Measurements from ENCODE around the gene HYAL3.

Gene HYAL3

DNA sequence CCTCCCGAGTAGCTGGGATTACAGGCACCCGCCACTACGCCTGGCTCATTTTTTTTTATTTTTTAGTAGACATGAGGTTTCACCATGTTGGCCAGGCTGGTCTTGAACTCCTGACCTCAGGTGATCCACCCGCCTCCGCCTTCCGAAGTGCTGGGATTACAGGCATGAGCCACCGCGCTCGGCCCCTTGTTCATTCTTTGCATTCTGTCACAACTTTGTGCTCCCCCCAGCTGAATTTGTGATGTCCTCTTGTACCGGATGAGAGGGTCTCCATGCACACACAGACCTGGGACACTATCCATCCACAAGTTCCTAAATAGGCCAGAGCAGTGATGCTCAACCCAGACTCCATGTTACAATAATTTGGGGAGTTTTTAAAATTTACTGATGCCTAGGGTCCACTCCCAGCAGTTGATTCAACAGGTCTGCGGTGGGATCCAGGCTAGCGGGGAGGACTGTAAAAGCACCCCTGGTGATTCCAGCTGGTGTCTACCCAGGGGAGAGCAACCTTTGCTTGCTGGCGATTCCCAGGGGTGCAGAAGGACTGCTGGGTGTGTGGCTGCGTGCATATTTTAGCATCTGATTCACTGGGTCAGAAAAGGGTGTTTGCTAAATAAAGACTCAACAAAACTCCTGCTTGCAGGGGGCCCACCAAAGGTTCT is 40.4 kb upstream of the HYAL3 start:
- Histone ChIP-seq H3K36me3 (ENCODE audit: insufficient read depth, low read length) (no peaks in the 10 kb centered on the region), H3K4me3 (ENCODE audit: low read length) (peak overlapping the region; percentile 57)

DNA sequence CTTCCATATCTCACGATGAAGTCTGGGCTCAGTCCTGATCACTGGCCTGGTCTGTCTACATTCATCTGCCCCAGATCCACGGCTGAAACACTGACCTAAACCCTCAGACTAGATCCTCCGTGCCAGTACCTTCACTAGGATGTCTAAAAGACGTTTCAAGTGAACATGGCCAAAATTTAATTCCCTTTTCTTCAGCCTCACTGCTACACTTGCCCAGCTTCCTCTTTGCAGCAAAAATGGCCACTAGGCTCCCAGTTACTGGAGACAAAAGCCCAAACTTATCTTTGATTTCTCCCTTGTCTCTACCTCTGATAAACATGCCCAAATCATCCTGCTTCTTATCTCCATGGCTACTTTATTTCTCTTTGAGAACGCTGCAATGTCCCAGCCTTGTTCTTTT is 39.8 kb upstream of the HYAL3 start:
- no peaks in the 10 kb centered on the region for H3K9me3 ChIP-seq (ENCODE audit: insufficient read depth, low read depth, low read length)
- WGBS, result 91% methylated on average over 5 of the region's 5 CpGs
- H3K27me3 ChIP-seq (ENCODE audit: insufficient read depth, low read length), result peaks cover 52% of the 10 kb centered on the region
- 0 out of 2 replicates have a peak, but pooled peaks cover 12% of the 10 kb centered on the region for H3K4me1 ChIP-seq (ENCODE audit: insufficient read depth, low read length)
- no peak overlapping the region for H3K9ac ChIP-seq (ENCODE audit: low read depth, low read length)
- H3K36me3 ChIP-seq (ENCODE audit: insufficient read depth, low read length), result 0 out of 2 replicates have a peak, but pooled peaks cover under 1% of the 10 kb centered on the region
- H3K27ac ChIP-seq (ENCODE audit: low read depth, low read length), result no peak overlapping the region
- H3K4me3 ChIP-seq (ENCODE audit: low read length), result no peak overlapping the region

More for the DNA sequence above, 40.4 kb upstream of the HYAL3 start:
- peaks cover 54% of the 10 kb centered on the region for H3K27me3 ChIP-seq (ENCODE audit: insufficient read depth, low read length)
- no peaks in the 10 kb centered on the region for H3K9me3 ChIP-seq (ENCODE audit: insufficient read depth, low read depth, low read length)
- 0 out of 2 replicates have a peak, but pooled peaks cover 12% of the 10 kb centered on the region for H3K4me1 ChIP-seq (ENCODE audit: insufficient read depth, low read length)
- no peak overlapping the region for H3K9ac ChIP-seq (ENCODE audit: low read depth, low read length)
- H3K27ac ChIP-seq (ENCODE audit: low read depth, low read length), result no peak overlapping the region
- 88% methylated on average over 14 of the region's 14 CpGs for WGBS

DNA sequence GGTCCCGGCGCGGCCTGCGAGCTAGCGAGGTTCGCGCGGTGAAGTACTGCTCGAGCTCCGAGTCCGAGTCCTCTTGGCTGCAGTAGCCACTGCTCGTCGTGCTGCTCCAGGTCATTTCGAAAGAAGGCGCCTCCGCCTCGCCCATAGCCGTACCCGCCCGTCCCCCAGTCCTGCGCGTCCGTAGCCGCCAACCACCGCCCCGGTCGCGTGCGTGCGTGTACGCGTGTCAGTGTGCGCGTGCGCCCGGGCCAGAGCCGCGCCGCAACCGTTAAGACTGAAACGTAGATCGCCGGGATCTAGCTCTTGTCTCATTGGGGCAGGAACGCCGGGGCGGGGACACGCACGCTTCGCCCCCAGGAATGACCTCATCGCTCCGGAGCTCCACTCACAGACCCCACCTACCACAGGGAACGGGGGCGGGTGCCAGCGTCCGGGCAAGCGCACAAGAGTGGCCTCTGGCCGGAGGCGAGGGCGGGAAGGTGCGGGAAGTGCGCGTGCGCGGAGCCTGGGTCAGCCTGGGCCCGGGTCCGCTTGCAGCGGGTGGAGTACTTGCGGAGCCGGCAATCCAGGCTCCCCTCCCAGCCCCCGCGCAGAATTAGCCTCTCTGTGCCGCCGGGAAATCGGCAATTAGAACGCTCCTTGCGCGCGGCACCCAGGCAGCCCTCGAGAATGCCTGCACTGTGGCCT is 38.1 kb upstream of the HYAL3 start:
- H3K36me3 ChIP-seq (ENCODE audit: insufficient read depth, low read length), result peaks cover 7% of the 10 kb centered on the region
- H3K4me1 ChIP-seq (ENCODE audit: insufficient read depth, low read length), result 0 out of 2 replicates have a peak, but pooled peaks cover 12% of the 10 kb centered on the region
- under 1% methylated on average over 79 of the region's 79 CpGs for WGBS
- no peaks in the 10 kb centered on the region for H3K9me3 ChIP-seq (ENCODE audit: insufficient read depth, low read depth, low read length)
- peak overlapping the region; percentile 85 for H3K4me3 ChIP-seq (ENCODE audit: low read length)
- H3K9ac ChIP-seq (ENCODE audit: low read depth, low read length), result peak overlapping the region; percentile 82
- H3K27me3 ChIP-seq (ENCODE audit: insufficient read depth, low read length), result peaks cover 43% of the 10 kb centered on the region
- peak overlapping the region; percentile 91; the same call in 1 of the 2 replicates for H3K27ac ChIP-seq (ENCODE audit: low read depth, low read length)

DNA sequence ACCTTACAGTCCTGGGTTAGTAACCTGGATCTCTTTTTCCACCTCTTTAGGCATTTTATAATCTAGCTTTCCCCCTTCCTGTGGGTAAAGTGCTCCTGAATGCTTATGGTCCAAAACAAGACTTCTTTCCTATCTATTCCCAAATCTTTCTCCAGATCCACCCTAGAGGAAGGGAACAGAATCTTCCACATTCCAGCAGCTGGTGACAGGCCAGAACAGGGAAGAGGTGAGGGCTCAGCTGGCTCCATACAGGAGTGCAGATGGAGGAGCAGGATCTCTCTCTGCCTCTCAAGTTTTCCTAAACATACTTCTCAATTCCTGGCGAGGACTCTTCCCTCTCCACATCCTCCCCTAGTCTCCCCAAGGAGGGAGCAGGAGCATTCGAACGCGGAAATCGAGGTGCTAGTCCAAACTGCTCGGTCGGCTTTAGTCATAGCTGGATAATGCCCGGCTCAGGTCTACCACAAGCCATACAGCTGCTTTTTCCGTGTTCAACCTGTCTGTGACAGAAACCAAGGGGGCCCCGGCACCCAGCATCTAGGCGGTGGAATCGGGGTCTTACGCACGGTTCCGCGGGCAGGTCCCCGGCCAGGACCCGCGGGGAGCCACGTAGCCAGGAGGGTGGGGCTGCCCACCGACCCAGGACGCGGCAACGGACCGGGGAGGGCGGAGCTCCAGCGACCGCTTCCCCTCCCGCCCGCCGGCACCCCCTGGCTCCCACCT is 37.4 kb upstream of the HYAL3 start:
- H3K9ac ChIP-seq (ENCODE audit: low read depth, low read length), result peak overlapping the region; percentile 82
- H3K4me3 ChIP-seq (ENCODE audit: low read length), result peak overlapping the region; percentile 85
- H3K27me3 ChIP-seq (ENCODE audit: insufficient read depth, low read length), result peaks cover 36% of the 10 kb centered on the region
- H3K9me3 ChIP-seq (ENCODE audit: insufficient read depth, low read depth, low read length), result no peaks in the 10 kb centered on the region
- peak overlapping the region; percentile 91; the same call in 1 of the 2 replicates for H3K27ac ChIP-seq (ENCODE audit: low read depth, low read length)
- H3K36me3 ChIP-seq (ENCODE audit: insufficient read depth, low read length), result peaks cover 14% of the 10 kb centered on the region
- H3K4me1 ChIP-seq (ENCODE audit: insufficient read depth, low read length), result 0 out of 2 replicates have a peak, but pooled peaks cover 12% of the 10 kb centered on the region
- 1% methylated on average over 31 of the region's 31 CpGs for WGBS

DNA sequence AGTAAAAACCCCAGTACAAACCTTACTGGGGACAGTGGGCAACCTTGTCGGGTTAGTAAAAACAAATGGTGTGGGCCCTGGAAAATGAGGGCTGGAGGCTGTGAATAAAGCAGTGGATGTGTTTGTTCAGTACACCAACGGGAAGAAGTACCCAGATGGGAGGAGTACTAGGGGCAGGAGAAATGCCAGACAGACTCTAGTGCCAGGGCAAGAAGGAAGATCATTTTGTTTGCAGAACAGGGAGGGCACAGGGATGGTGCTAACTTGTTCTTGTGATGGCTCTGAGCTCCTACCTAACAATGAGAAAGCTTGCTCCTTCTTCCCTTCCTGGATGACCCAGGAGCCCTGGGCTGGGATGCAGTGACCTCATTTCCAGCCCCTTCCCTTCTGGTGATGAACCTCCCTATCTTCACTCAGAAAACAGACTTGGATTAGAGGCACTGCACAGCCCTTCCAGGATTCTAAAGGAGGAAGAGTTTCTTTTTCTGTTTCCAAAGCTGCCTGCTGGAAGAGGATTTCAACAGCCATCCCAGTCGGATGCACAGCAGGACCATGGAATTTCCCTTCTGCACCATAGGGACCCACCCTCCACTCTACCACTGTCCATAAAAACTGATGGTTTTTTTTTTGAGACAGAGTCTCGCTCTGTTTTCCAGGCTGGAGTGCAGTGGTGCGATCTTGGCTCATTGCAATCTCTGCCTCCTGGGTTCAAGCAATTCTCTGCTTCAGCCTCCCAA is 35.3 kb upstream of the HYAL3 start:
- Histone ChIP-seq H3K9me3 (ENCODE audit: insufficient read depth, low read depth, low read length) (no peaks in the 10 kb centered on the region), H3K9ac (ENCODE audit: low read depth, low read length) (no peak overlapping the region), H3K27me3 (ENCODE audit: insufficient read depth, low read length) (peaks cover 15% of the 10 kb centered on the region), H3K4me3 (ENCODE audit: low read length) (no peak overlapping the region), H3K4me1 (ENCODE audit: insufficient read depth, low read length) (0 out of 2 replicates have a peak, but pooled peaks cover 6% of the 10 kb centered on the region), H3K27ac (ENCODE audit: low read depth, low read length) (no peak overlapping the region), H3K36me3 (ENCODE audit: insufficient read depth, low read length) (peaks cover 35% of the 10 kb centered on the region)
- WGBS, result 90% methylated on average over 5 of the region's 5 CpGs

DNA sequence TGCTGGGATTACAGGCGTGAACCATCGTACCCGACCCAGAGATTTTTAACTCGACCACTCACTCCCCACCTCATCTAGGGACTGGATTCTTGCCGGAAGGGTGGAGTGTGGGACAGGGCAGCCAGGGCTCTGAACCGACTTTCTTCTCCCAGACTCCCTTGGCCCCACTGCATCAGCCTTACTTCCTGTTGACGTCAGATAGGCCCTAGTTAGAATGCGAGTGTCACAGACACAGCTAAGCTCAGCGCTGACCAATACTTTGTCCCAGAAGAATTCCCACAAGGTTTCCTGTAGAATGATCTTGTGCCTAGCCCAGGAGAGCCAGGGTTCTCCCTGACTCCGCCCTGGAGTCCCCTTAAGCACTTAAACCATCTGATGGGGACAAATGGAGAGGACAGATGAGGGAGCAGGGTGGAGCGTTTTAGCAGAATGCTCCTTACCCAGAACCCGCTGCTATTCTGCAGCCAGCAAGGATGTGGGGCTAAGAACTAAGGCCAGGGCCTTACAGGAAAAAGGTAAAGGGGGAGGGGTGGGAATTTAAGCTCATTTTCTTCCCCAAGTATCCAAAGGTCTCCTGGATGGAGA is 34.6 kb upstream of the HYAL3 start:
- Histone ChIP-seq H3K4me3 (ENCODE audit: low read length) (no peak overlapping the region), H3K36me3 (ENCODE audit: insufficient read depth, low read length) (peaks cover 38% of the 10 kb centered on the region), H3K27me3 (ENCODE audit: insufficient read depth, low read length) (peaks cover 8% of the 10 kb centered on the region), H3K4me1 (ENCODE audit: insufficient read depth, low read length) (0 out of 2 replicates have a peak, but pooled peaks cover 6% of the 10 kb centered on the region), H3K9me3 (ENCODE audit: insufficient read depth, low read depth, low read length) (no peaks in the 10 kb centered on the region), H3K27ac (ENCODE audit: low read depth, low read length) (no peak overlapping the region), H3K9ac (ENCODE audit: low read depth, low read length) (no peak overlapping the region)
- 92% methylated on average over 12 of the region's 12 CpGs for WGBS

DNA sequence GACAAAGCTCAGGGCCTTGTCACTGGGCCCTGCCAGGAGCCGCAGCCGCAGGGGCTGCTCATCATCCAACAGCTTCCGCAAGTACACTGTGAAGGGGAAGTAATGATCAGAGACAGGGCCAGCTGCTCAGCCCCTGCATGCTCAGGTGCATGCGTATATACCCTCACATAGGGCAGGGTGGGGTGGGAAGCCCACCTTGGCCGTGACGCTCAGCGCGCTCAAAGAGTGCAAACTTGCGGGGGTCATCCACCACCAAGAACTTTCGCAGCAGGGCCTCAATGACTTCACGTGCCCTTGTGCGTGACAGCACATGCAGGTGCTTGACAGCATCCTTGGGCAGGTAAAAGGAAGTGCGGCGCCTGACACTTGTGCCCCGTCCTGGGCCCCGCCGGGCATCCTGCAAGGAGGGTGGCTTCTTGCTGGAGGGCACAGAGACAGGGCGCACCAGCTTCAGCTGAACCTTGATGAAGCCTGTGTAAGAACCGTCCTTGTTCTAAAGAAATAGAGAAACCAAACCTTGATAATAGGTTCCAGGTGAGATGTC is 32.2 kb upstream of the HYAL3 start:
- Histone ChIP-seq H3K4me1 (ENCODE audit: insufficient read depth, low read length) (0 out of 2 replicates have a peak, but pooled peaks cover 6% of the 10 kb centered on the region), H3K4me3 (ENCODE audit: low read length) (no peak overlapping the region), H3K27ac (ENCODE audit: low read depth, low read length) (no peak overlapping the region), H3K36me3 (ENCODE audit: insufficient read depth, low read length) (peaks cover 38% of the 10 kb centered on the region), H3K9me3 (ENCODE audit: insufficient read depth, low read depth, low read length) (no peaks in the 10 kb centered on the region), H3K9ac (ENCODE audit: low read depth, low read length) (no peak overlapping the region), H3K27me3 (ENCODE audit: insufficient read depth, low read length) (no peaks in the 10 kb centered on the region)
- WGBS, result 96% methylated on average over 19 of the region's 19 CpGs

DNA sequence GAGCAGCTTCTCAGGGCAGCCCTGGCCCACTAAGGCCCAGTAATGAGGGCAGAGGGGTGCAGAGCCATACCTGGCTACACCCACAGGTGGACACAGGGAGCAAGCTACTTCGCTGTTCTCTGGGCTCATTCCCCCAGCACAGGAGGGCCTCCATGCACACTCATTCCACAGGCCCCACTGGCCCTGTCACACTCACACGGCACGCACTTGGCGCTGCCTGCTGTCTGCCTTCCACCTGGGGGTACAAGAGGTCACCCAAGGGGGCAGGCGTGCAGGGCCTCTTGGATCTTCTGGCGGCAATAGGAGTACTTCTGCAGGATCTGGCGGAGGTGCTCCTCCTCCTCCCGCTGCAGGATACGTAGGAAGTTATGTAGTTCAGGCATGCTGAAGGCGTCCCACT is 31.1 kb upstream of the HYAL3 start:
- H3K4me3 ChIP-seq (ENCODE audit: low read length), result no peak overlapping the region
- H3K9ac ChIP-seq (ENCODE audit: low read depth, low read length), result no peak overlapping the region
- no peaks in the 10 kb centered on the region for H3K27me3 ChIP-seq (ENCODE audit: insufficient read depth, low read length)
- no peak overlapping the region for H3K27ac ChIP-seq (ENCODE audit: low read depth, low read length)
- no peaks in the 10 kb centered on the region for H3K9me3 ChIP-seq (ENCODE audit: insufficient read depth, low read depth, low read length)
- H3K36me3 ChIP-seq (ENCODE audit: insufficient read depth, low read length), result peaks cover 49% of the 10 kb centered on the region
- H3K4me1 ChIP-seq (ENCODE audit: insufficient read depth, low read length), result no peaks in the 10 kb centered on the region
- 97% methylated on average over 10 of the region's 10 CpGs for WGBS

DNA sequence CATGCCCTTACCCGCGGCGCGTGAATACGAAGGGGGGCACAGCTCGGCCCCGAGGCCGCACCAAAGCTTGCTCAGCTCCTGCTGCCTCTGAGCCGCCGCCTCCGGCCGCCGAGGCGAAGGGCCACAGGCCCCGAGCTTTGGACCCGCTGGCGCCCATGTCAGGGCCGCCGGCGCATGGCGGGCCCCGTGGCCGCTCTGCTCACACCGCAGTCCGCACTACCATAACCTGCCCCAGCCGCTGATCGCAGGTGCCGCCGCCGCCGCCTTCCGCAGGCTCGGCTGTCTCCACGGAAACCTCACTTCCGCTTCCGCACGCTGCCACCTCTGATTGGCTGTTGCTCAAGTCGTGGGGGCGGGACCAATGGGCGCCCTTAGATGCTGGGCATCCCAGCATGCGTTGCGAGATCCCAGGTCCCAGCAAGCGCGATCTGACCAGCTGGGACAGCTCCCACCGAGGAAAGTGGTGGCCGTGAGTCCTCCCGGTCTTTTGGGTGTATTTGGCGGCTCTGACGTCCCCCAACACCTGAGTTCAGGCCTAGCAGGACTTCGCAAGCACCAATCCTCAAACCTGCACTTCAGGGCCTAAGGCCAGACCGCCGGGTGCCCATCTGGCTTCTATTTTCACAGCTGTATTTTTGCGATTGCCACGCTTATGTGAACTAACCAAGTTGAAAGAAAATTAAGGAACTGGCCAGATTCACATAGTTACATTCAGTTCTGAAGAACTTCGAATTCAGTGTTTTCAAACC is 28.9 kb upstream of the HYAL3 start, which contains the start of gene TUSC2:
Gene TUSC2, minus strand, starts transcription at position 281 of the 749 bp plus-strand sequence. Its CDS starts 124 bp downstream, at position 157.
- Histone ChIP-seq H3K9ac (ENCODE audit: low read depth, low read length) (peak within 1 kb of the TSS; percentile 81), H3K27ac (ENCODE audit: low read depth, low read length) (peak within 1 kb of the TSS; percentile 56), H3K36me3 (ENCODE audit: insufficient read depth, low read length) (peaks cover 50% of the 10 kb centered on the region), H3K4me1 (ENCODE audit: insufficient read depth, low read length) (peaks cover 3% of the 10 kb centered on the region; the same call in 1 of the 2 replicates), H3K4me3 (ENCODE audit: low read length) (peak within 1 kb of the TSS; percentile 88), H3K27me3 (ENCODE audit: insufficient read depth, low read length) (no peaks in the 10 kb centered on the region), H3K9me3 (ENCODE audit: insufficient read depth, low read depth, low read length) (no peaks in the 10 kb centered on the region)
- WGBS, result 5% methylated on average over 55 of the region's 55 CpGs

All from HUES64 (cell line).